HG03342 (cell line): ENCODE measurements around the gene PEF1.

Source experiments
- ATAC-seq: cut with Tn5 transposase; IDR thresholded peaks from one replicate; pipeline ENCODE4 v1.9.1; 2021; ENCODE audit warnings: mild to moderate bottlenecking, moderate library complexity; ENCODE audit not compliant: unreplicated experiment

Gene PEF1

GRCh38 chr1:31586376-31587327 is 58.0 kb downstream of the PEF1 start:
- no peak for ATAC-seq

GRCh38 chr1:31585736-31586365 is 58.8 kb downstream of the PEF1 start:
- ATAC-seq, result no peak

- ATAC-seq, result no peak
Measured at GRCh38 chr1:31584869-31585735, 59.6 kb downstream of the PEF1 start.

GRCh38 chr1:31583995-31584868 is 60.4 kb downstream of the PEF1 start:
- no peak for ATAC-seq

- no peak for ATAC-seq
Measured at GRCh38 chr1:31583082-31583994, 61.3 kb downstream of the PEF1 start.

GRCh38 chr1:31581821-31582810 is 62.6 kb downstream of the PEF1 start:
- ATAC-seq, result no peak

- ATAC-seq, result no peak
Measured at GRCh38 chr1:31580891-31581603, 63.6 kb downstream of the PEF1 start.

- no peak for ATAC-seq
Measured at GRCh38 chr1:31580513-31580870, 64.2 kb downstream of the PEF1 start.
